Measurements from ENCODE around the gene DPP4.

DPP4 gene

DNA sequence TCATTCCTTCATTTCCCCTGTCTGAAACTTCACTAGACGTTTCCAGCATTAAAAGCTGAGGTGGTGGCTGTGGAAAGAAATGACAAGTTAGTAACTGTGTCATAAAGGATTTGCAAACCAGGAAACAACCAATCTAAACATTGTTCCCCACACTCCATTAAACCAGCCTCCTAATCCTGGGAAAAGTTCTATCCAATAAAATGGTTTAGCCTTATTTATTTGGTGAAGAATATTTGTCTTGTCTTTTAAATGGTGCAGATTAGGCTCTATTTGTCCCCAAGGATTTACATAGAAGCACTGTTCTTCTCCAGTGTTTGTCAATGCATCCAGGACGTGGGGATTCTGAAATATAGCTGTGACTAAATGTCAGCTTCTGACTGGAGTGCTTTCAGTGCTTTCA is 10.5 kb upstream of the DPP4 start:
- no peak for DNase-seq

- no peak for DNase-seq
These were observed 8.7 kb upstream of the DPP4 start for GRCh38 chr2:162082681-162083080.

- DNase-seq, result no peak
These were observed 8.0 kb upstream of the DPP4 start for GRCh38 chr2:162082036-162082435.

- no peak for DNase-seq
These were observed 5.5 kb upstream of the DPP4 start for GRCh38 chr2:162079514-162079913.

- no peak for DNase-seq
These were observed 1.7 kb upstream of the DPP4 start for GRCh38 chr2:162075689-162076132.

GRCh38 chr2:162074928-162075688 is 1.1 kb upstream of the DPP4 start:
- DNase-seq, result no peak

DNA sequence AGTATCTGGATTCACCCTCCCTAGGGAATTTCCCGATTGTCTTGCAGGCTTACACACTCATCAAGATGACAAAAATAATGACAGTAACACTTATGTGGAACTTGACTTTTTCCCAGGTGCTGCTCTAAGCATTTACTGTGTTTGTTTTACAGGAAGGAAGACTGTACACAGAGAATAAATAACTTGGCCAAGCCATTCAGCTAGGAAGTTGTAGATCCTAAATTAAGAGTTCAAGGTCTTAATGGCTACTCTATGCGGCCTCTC is 549 bp upstream of the DPP4 start:
- no peak for DNase-seq

GRCh38 chr2:162072976-162073887 is 783 bp downstream of the DPP4 start:
- DNase-seq, result peak; percentile 46

DNA sequence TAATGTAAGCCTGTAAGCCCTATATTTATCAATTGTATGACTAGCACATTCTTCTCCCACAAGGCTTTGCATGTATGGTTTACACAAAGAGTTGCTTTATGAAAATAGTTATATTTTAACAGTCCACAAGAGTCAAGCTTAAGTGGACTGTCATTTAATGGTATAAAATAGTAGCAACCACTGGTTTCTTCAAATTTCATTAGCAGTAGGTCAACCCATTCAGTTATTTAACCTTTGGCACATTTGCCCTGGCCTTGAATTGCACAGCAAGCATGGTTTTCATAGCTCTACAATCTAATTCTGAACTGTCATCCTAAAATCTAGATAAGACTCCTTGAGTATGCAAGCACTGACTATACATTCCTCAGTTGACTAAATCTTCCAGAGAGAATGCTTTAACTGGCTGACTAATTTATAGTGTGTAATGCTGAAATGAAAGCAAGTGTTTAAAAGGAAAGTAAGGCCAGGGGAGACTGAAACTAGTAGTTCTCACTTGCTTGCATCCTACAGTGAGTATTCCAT is 1.8 kb downstream of the DPP4 start:
- peak; percentile 82 for DNase-seq

DNA sequence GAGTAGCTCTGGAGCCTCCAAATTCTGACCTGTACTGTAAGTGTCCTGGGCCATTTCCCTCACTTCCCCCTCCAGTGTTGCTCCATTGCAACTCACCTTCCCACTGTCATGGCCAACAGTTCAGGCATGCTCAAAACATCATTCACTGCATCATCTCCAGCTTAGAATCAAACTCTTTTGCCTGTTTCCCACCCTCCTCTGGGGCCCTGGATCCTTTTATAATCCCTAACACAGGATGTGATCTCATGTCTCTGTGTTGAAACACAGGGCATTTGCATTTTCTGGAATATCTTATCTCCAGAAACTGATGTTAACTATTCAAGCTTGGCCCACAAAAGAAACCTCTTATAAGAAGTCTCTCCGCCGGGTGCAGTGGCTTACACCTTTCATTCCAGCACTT is 3.0 kb downstream of the DPP4 start:
- no peak for DNase-seq

DNA sequence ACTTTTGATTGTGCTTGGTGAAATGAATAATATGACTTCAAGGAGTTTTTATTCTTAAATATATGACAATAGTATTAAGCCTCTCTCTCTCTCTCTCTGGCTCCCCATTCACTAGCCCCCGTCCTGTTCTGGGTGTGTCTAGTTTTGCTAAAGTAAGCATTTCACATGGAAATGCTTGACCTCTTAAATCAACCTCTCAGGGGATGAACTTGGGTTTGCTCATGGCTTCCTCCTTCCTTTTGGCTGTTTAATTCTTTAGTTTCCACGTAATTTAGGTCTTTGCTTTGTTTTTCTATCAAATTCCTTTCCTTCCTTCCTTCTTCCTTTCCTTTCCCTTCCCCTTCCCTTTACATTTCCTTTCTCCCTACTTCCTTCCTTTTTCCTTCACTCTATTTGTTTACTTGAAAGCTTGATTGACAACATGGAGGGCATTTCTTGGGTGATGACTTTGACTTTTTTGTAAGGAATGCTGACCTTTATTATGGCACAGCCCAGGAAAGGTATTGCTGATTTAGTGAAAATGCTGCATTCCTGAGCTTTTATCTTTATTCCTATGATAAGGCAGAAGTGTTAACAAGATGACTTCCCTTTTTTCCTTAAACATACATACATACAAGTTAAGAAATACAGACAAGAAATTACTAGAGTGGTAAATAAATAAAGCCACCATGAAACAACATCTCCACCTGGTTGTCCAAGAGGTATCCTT is 3.6 kb downstream of the DPP4 start:
- no peak for DNase-seq

GRCh38 chr2:162069267-162069903 is 4.6 kb downstream of the DPP4 start:
- no peak for DNase-seq

- no peak for DNase-seq
These were observed 6.4 kb downstream of the DPP4 start for GRCh38 chr2:162067596-162067995.

GRCh38 chr2:162065767-162066166 is 8.2 kb downstream of the DPP4 start:
- no peak for DNase-seq

- no peak for DNase-seq
These were observed 10.1 kb downstream of the DPP4 start for GRCh38 chr2:162063899-162064298.

DNA sequence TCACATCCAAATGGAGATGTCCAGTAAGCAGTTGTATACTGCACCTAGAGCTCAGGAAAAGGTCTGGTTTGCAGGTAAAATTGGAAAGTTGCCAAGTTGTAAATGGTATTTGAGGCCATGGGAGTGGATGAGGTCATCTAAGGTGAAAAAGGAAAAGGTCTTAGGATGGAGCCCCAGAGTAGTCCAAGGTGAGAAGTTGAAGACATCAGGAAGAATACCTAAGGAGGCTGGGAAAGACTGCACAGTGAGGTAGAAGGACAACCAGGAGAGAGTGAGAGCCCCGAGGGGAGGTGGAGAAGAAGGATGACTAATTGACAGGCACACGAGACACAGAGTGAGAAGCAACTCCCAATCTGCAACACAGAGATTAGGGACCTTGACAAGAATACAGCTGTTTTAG is 10.7 kb downstream of the DPP4 start:
- DNase-seq, result no peak

GRCh38 chr2:162062559-162062958 is 11.5 kb downstream of the DPP4 start:
- DNase-seq, result peak; percentile 55

- DNase-seq, result no peak
These were observed 13.0 kb downstream of the DPP4 start for GRCh38 chr2:162061021-162061420.

- no peak for DNase-seq
These were observed 13.5 kb downstream of the DPP4 start for GRCh38 chr2:162060532-162060931.

DNA sequence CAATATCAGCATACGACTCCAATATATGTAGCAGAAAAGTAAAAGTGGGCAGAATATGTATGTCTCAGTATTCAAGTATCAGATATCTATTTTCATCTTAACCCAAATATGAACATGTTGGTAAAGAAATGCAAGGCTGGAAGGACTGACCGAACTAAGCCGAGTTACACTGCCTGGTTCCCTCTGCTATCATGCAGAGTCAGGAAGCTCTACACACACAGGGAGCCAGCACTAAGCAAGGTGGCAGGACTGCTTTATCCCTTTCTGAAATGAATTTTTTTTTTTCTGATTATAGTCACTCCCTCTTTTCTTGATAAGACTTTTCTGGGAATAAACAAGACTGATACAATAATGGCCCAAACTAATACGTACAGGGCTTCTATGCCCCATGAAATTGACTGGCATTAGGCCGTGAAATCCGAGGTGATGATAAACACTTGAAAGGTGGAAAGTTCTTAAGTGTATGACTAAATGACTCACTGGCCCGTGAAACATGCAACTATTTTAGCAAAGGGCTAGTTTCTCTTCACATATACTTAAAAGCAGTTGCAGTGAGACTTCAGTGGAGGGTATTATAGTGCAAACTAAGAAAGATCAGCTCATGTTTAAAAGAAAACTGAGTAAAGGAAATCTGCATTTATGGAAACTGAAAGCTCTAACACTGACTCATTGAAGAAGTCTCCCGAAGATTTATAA is 14.9 kb downstream of the DPP4 start:
- peak; percentile 86 for DNase-seq

GRCh38 chr2:162057426-162057825 is 16.6 kb downstream of the DPP4 start:
- peak; percentile 61 for DNase-seq

GRCh38 chr2:162056796-162057399 is 17.1 kb downstream of the DPP4 start:
- DNase-seq, result peak; percentile 67

All from activated CD4-positive, alpha-beta T cell treated with anti-CD3 and anti-CD28 coated beads, Interleukin-2, amount 50 U/mL, for 16 hours (primary cell).